Osteocyte (in vitro differentiated cells): ENCODE results near the gene TNFRSF21. TPM values are rescaled to one million over a fixed set of nuclear protein-coding genes. Genes with fewer than 3 reads are reported as not detected.

Experiments
- DNase-seq: peaks from one replicate; pipeline ENCODE4 v3.0.0; 2021; ENCODE audit warnings: mixed read lengths; ENCODE audit not compliant: unreplicated experiment; ENCODE audit errors: extremely low spot score
- H3K27ac Mint-ChIP-seq: one replicate; pipeline ENCODE4 v1.8.0; 2021; ENCODE audit warnings: mild to moderate bottlenecking, mixed read lengths; ENCODE audit not compliant: unreplicated experiment
- H3K27me3 Mint-ChIP-seq: one replicate; pipeline ENCODE4 v1.8.0; 2021; ENCODE audit warnings: mixed read lengths; ENCODE audit not compliant: unreplicated experiment
- H3K36me3 Mint-ChIP-seq: one replicate; pipeline ENCODE4 v1.8.0; 2021; ENCODE audit warnings: mixed read lengths; ENCODE audit not compliant: unreplicated experiment
- H3K4me1 Mint-ChIP-seq: one replicate; pipeline ENCODE4 v1.8.0; 2021; ENCODE audit warnings: mixed read lengths; ENCODE audit not compliant: unreplicated experiment
- H3K4me3 Mint-ChIP-seq: one replicate; pipeline ENCODE4 v1.8.0; 2021; ENCODE audit warnings: mild to moderate bottlenecking, moderate library complexity, mixed read lengths; ENCODE audit not compliant: unreplicated experiment
- H3K9me3 Mint-ChIP-seq: one replicate; pipeline ENCODE4 v1.8.0; 2021; ENCODE audit warnings: mixed read lengths; ENCODE audit not compliant: unreplicated experiment
- CTCF ChIP-seq: fragments of 200-600 bp; sonication (generic); IDR thresholded peaks from 2 replicates; pipeline ENCODE4 v1.5.0; 2021; ENCODE audit warnings: antibody characterized with exemption, mild to moderate bottlenecking, moderate library complexity
- total RNA-seq: library from RNA; stranded (reverse); gene quantifications from 2 replicates; pipeline ENCODE4 v1.2.1, GENCODE V29; 2021

Gene TNFRSF21
- total RNA-seq, 1 donor from 2014 or later = 2.5 TPM

GRCh38 chr6:47299965-47300364 lies 9.7 kb downstream of the TNFRSF21 start:
- no peak for TF ChIP-seq CTCF
- Mint-ChIP-seq H3K36me3 (no peaks in the 10 kb centered on the region), H3K4me3 (no peak overlapping the region), H3K4me1 (no peaks in the 10 kb centered on the region), H3K9me3 (no peaks in the 10 kb centered on the region), H3K27me3 (peaks cover 37% of the 10 kb centered on the region), H3K27ac (no peak overlapping the region)
- DNase-seq = no peak

GRCh38 chr6:47298475-47298874 lies 11.2 kb downstream of the TNFRSF21 start:
- Mint-ChIP-seq H3K27ac (no peak overlapping the region), H3K36me3 (no peaks in the 10 kb centered on the region), H3K4me3 (no peak overlapping the region), H3K4me1 (no peaks in the 10 kb centered on the region), H3K27me3 (peaks cover 29% of the 10 kb centered on the region), H3K9me3 (no peaks in the 10 kb centered on the region)
- no peak for DNase-seq
- TF ChIP-seq CTCF = no peak

- no peak for TF ChIP-seq CTCF
- no peak for DNase-seq
- peaks cover 10% of the 10 kb centered on the region for H3K27me3 Mint-ChIP-seq
- no peaks in the 10 kb centered on the region for H3K4me1 Mint-ChIP-seq
- no peak overlapping the region for H3K4me3 Mint-ChIP-seq
- H3K36me3 Mint-ChIP-seq = no peaks in the 10 kb centered on the region
- H3K27ac Mint-ChIP-seq = no peak overlapping the region
- no peaks in the 10 kb centered on the region for H3K9me3 Mint-ChIP-seq
Observed at GRCh38 chr6:47294990-47295389, 14.7 kb downstream of the TNFRSF21 start.

- Mint-ChIP-seq H3K27ac (no peak overlapping the region), H3K27me3 (peaks cover 11% of the 10 kb centered on the region), H3K4me3 (no peak overlapping the region)
Observed at GRCh38 chr6:47292944-47293343, 16.8 kb downstream of the TNFRSF21 start.

GRCh38 chr6:47292027-47292426 lies 17.7 kb downstream of the TNFRSF21 start:
- Mint-ChIP-seq H3K27ac (no peak overlapping the region), H3K4me1 (no peaks in the 10 kb centered on the region), H3K4me3 (no peak overlapping the region), H3K36me3 (no peaks in the 10 kb centered on the region), H3K27me3 (peaks cover 11% of the 10 kb centered on the region), H3K9me3 (no peaks in the 10 kb centered on the region)
- DNase-seq = no peak
- no peak for TF ChIP-seq CTCF

More at GRCh38 chr6:47292944-47293343, 16.8 kb downstream of the TNFRSF21 start:
- H3K36me3 Mint-ChIP-seq = no peaks in the 10 kb centered on the region
- H3K9me3 Mint-ChIP-seq = no peaks in the 10 kb centered on the region
- no peaks in the 10 kb centered on the region for H3K4me1 Mint-ChIP-seq
- TF ChIP-seq CTCF = no peak
- no peak for DNase-seq
